ENCODE data around the gene MYCN.

MYCN gene

DNA sequence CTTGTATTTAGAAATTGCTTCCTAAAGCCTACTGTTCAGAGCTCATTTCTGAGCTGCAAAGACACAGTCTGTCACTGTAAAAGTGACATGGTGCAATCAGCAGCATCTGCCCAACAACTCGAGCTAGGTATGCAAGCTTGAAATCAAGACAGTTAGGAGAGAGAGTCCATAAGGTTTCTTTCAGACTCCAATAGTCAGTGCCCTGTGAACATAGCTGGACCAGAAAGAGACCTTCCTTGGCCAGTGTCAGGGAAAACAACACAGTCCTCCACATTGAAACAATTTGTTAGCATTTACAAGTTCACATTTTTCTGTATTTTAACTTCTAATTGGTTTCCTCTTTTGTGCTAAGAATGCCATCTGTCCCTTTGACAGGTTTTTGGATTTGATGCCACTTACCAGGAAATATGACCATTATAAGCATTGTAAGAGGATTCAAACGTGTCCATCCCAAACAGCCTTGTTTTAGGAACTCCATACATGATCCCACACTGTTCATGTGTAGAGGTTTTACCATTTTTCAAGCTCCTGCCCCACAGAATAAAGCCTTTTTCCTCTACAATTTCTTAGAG is 8.9 kb upstream of the MYCN start:
- no peak for DNase-seq (ENCODE audit: low read depth)

DNA sequence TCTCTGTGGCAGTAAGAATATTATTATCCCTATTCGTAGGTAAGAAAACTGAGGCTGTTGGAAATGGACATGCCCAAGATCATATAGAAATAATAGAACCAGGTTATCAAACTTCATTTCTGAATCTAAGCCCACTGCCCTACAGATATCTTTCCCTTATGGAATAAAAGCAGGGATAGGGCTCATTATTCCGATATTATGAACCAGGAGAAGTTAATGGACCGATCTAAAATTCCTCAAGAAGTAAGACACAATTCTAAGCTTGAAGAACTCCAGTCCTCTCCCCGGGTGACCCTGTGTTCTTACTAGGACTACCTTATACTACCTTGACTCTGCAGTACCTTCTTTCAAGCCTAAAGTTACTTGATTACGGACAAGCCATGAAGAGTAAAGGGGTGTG is 8.4 kb upstream of the MYCN start:
- DNase-seq (ENCODE audit: low read depth), result no peak

DNA sequence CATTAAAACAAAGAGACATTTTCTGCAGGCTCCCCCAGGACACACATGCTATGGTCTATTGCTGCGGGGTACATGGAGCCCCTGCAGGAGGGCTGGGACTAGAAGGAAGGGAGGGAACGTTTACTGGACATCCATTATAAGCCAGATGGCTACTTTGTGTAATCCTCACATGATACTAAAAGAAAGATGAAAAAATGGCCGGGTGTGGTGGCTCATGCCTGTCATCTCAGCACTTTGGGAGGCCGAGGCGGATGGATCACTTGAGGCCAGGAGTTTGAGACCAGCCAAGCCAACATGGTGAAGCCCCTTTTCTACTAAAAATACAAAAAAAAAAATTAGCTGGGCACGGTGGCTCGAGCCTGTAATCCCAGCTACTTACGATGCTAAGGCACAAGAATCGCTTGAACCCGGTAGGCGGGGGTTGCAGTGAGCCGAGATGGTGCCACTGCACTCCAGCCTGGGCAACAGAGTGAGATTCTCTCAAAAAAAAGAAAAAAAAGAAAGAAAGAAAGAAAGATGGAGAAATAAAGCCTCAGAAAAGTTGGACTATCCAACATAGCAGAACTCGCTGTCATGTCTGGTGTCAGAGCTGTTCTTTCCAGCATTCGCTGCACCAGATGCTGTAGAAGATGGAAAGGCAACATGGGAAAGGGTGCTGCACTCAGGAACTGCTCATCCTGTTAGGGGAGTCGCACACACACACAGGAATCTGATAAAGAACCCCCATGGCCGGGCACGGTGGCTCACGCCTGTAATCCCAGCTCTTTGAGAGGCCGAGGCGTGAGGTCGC is 7.8 kb upstream of the MYCN start:
- no peak for DNase-seq (ENCODE audit: low read depth)

DNA sequence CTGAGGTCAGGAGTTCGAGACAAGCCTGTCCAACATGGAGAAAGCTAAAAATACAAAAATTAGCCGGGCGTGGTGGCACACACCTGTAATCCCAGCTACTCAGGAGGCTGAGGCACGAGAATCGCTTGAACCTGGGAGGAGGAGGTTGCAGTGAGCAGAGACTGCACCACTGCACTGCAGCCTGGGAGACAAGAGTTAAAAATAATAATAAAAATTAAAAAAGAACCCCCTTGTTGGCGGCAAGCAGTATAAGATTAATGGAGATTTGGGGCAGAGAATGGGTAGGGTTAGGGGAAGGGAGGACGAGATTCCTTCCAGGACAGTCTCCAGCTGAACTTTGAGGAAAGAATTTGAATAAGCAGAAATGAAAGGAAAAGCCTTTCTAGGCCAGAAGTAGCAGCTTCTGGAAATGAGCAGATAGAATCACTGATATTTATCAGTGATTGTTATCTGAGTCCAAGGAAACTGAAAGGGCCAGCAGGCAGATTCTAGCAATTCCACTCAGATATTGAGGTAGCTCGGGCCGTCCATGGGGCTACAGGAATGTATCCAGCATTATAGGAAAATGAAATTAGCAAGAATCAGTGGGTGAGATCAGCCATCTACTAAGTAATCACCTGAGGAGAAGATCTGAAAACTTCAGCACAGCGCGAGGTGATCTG is 7.0 kb upstream of the MYCN start:
- DNase-seq (ENCODE audit: low read depth), result no peak

DNA sequence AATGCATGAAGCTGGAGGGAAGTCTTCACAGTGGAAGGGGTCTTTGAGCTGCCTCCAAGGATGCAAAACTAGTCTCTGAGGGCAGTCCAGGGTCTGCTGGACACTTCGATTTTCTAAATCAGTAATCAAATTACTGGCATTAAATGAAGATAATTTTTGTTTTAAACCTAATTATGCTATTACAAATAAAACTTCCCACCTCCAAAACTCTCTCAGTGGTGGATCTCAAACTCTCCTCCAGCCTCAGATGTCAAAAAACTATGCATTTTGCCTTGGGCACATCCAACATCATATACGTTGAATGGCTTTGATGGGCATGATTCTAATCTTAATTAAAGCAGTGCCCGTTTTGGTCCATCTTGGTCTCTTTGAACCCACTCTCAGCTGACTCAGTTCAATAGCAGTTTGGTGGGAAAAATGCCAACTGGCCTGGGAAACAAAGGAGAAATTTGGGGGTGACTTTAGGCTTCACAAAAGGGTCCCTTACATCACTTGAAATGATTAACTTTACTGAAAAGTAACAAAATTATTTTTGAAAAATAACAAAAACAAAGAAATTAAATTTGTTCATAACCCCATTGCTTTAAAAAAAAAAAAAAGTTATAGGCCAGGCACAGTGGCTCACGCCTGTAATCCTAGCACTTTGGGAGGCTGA is 5.9 kb upstream of the MYCN start:
- DNase-seq (ENCODE audit: low read depth), result no peak

DNA sequence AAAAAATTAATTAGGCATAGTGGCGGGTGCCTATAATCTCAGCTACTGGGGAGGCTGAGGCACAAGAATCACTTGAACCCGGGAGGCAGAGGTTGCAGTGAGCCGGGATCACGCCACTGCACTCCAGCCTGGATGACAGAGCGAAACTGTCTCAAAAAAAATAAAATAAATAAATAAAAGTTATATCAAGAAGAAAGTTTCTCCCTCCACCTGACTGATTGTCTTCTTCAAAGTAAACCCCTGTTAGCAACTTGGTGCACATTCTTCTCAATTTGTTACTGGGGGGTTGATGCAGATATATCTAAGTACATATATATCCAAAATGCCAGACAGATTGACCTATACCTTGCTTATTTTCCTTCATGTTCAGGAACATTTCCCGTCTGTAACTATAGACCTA is 5.2 kb upstream of the MYCN start:
- no peak for DNase-seq (ENCODE audit: low read depth)

DNA sequence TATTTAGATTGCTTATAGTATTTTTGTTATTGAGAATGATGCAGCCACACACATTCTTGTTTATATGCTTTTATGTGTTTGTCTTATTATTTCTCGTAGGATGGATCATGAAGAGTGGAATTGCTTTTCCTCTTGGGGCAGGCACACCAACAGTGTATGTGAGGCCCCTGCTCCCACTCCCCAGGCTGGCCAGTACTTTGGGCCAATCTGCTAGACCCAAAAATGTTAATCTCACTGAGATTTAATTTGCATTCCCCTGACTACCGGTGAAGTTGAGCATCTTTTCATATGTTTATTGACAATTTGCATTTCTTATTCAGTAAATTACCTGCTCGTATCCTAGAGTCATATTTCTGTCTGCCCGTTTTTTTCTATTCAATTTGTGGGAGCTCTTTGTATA is 4.7 kb upstream of the MYCN start:
- no peak for DNase-seq (ENCODE audit: low read depth)

DNA sequence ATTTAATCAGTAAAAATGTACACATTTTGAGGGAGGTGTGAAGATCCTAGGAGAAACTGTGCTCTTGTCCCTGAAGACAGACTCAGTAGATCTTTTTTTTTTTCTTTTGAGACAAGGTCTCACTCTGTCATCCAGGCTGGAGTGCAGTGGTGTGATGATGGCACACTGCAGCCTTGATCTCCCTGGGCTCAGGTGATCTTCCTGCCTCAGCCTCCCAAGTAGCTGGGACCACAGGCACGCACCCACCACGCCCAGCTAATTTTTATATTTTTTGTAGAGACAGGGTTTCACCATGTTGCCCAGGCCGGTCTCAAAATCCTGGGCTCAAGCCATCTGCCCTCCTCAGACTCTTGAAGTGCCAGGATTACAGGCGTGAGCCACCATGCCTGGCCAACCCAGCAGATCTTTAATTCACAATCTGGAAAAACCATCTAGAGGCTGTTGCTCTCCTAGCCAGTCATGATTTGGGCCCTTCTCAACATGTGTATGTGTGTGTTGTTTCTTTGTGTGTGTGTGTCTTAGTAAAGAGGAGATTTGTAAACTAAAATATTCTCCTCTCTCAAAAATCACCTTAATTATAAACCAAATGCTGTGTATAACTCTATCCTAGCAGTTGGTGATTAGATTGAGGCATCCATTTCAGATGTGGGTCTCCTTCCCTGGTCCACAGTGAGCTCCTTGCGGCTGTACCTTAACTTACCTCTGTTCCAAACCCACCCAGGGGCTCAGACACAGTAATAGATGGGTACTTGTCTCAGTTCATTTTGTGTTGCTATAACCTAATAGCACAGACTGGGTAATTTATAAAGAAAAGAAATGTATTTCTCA is 3.9 kb upstream of the MYCN start:
- DNase-seq (ENCODE audit: low read depth), result no peak

DNA sequence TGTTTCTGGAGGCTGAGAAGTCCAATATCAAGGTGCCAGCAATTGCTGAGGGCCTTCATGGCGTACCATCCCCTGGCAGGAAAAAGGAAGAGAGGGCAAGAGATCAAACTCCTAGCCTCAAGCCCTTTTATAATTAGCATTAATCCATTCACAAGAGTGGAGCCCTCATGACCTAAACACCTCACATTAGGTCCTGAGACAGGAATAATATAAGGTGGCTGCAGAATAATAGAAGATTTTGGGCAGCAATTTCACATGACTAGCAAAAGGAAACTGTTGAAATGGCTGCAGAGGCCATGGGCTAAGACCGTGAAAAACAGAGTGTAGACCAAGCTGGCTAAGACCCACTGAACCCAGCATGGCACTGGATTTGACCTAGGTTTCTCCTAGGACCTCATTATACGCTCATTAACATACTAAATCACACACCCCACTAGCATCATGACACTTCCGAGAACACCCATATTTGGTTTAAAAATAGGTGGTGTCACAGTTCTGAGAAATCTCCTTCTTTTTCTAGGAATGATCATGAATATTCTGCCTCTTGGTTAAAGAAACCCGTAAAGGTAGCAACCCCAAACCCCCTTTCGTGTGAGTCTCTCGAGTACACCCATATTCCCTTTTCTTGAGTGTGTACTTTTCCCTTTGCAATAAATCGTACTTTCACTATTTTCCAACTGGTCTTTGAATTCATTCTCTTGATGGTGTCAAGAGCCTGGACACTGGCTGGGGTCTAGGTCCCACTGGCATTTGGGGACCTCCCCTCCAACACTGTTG is 3.1 kb upstream of the MYCN start:
- no peak for DNase-seq (ENCODE audit: low read depth)

DNA sequence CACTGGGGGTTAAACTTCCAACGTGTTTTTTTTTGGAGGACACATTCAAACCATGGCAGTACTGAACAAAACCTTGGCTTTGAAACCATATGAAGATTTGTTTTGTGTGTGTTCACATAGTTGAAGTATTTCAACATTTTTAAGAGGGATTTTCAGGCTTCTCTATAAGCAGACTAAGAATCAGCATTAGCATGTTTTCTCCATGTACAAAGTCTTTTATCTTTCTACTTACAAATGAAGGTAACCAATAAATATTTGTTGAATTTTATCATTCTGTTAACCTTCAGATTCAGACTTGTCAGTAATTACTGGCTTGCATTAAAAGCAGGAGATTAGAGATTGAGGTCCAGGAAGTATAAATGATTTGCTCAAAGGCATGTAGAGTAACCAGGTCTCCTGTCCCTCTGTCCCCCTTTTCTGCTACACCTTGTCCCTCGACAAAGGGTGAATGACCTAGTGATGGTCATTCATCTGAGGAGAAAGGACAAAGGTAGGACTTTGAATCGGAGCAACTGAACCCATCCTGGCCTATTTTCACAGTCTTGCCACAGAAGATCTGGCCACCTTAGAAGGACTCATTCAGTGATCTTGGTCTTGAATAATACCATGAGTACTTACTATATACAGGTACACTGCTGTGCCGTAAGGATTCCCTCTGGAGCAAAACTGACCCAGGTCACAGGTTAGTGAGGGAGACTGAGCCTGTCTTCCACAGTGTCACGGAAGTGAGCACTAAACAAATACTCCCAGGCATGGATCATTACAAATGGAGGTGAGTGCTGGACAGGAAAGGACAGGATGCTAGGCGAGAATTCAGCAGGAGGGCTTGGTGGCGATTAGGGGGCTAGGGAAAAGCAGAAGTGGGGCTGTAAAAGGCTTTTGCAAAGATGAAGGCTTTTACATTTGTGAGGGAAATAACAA is 2.2 kb upstream of the MYCN start:
- DNase-seq (ENCODE audit: low read depth), result no peak

DNA sequence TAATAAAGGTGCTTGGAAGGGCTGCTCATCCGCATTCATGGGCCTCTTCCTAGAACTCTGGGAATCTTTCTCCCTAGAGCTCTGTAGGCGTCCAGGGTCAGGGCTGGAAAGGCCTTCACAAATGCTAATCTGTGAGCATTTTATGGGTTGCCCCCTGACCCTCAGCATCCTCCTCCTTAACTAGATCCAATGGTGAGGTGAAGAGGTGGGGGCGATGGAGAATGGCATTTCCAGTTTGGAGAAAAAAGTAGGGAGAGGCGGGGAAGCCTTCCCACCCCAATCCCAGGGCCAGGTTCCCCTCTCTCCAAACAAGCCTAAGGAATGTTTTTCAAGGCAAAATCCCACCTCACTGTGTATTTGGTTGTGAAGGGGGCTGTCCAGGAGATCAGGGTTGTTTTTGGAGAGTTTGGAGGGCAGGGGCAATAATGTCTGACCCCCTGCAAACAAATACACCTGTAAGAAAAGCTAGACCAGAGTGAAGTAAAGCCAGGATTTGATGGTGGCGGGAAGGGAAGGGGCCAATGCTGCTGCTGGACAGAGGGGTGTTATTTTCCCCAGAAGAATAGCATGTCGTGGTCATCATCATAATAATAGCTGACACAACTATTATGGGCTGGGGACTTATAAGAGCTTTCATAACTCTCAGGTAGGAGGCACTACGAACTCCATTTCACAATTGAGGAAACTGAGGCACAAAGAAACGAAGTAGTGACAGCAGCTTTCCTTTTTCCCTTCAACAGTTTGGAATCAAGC is 1.4 kb upstream of the MYCN start:
- DNase-seq (ENCODE audit: low read depth), result no peak

DNA sequence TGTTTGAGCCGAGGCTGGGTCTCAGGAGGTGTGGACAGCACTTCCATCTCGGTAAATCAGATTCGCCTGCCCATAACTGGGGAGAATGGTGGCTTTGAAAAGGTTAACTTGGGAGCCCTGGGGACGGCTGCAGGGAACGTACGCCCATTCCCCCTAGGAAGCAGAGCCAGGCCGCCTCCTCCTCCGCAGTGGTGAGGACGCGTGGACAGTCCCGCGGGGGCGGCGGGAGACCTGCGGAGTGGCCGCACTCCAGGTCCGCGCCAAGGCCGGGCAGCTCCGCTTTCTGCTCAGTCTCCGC is 845 bp upstream of the MYCN start:
- no peak for DNase-seq (ENCODE audit: low read depth)

DNA sequence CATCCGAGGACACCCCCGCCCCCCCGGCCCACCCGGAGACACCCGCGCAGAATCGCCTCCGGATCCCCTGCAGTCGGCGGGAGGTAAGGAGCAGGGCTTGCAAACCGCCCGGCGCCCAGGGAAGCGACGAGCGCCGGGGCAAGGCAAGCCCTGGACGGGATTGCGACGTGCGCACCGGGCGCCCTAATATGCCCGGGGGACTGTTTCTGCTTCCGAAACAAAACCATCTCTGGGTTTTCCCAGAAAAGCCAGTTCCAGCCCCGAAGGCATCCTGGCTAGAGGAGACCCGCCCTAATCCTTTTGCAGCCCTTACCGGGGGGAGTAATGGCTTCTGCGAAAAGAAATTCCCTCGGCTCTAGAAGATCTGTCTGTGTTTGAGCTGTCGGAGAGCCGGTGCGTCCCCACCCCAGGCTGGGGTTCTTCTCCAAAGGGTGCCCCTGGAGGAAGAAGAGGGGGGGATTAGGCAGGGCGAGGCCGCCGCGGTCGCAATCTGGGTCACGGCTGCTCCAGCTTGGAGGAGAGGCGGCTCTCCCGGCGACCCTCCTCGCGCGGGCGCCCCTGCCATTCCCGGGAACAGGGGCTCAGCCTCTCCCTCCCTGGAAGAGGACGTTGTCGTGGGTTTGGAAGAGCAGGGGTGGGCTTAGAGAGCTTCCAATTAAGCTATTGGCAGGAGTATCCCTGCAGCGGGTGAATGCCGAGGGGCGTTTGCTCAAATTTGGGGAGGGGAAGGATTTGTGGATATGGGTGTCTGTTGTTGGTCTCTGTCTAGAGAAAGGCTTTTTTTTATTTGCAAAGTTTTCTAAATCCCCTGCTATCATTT is 521 bp downstream of the MYCN start:
- no peak for DNase-seq (ENCODE audit: low read depth)

DNA sequence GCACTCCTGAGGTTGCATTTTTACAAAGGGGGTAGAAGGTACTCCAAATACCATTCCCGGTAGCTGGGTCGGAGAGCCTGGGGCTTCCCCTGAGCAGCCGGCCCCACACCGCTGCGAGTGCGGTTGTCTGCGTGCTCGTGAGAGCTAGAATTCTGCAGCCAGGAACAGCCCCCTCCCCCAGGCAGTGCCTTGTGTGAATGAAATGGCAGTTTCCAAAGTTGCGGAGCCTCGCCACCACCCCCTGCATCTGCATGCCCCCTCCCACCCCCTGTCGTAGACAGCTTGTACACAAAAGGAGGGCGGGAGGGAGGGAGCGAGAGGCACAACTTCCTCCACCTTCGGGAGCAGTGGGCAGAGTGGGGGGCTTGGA is 1.1 kb downstream of the MYCN start:
- DNase-seq (ENCODE audit: low read depth), result no peak

DNA sequence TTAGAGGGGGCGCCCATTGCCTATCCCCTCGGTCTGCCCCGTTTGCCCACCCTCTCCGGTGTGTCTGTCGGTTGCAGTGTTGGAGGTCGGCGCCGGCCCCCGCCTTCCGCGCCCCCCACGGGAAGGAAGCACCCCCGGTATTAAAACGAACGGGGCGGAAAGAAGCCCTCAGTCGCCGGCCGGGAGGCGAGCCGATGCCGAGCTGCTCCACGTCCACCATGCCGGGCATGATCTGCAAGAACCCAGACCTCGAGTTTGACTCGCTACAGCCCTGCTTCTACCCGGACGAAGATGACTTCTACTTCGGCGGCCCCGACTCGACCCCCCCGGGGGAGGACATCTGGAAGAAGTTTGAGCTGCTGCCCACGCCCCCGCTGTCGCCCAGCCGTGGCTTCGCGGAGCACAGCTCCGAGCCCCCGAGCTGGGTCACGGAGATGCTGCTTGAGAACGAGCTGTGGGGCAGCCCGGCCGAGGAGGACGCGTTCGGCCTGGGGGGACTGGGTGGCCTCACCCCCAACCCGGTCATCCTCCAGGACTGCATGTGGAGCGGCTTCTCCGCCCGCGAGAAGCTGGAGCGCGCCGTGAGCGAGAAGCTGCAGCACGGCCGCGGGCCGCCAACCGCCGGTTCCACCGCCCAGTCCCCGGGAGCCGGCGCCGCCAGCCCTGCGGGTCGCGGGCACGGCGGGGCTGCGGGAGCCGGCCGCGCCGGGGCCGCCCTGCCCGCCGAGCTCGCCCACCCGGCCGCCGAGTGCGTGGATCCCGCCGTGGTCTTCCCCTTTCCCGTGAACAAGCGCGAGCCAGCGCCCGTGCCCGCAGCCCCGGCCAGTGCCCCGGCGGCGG is 1.7 kb downstream of the MYCN start:
- no peak for DNase-seq (ENCODE audit: low read depth)

DNA sequence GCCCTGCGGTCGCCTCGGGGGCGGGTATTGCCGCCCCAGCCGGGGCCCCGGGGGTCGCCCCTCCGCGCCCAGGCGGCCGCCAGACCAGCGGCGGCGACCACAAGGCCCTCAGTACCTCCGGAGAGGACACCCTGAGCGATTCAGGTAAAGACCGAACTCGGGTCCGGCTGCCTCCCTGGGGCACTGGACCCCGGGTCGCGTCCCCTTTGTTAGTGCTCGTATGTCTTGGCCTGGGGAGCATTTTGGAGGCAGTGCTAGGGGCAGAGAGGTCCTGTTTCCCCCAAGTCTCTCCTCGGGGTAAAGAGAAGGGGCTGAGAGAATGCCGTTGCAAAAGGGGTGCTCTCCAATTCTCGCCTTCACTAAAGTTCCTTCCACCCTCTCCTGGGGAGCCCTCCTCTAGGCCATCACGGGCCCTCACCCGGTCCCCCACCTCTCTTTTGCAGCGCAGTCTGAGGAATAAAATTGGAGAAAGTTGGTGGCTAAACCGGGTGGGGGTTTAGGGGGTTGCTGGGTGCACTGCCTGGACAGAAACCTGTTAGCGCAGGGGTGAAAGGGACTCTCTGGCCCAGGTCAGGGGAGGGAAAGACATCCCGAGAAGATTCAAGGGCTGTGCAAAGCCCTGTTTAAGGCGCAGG is 2.5 kb downstream of the MYCN start:
- DNase-seq (ENCODE audit: low read depth), result no peak

All from stimulated activated CD8-positive, alpha-beta memory T cell treated with anti-CD3 and anti-CD28 coated beads, Interleukin-15, amount 100 ng/mL, for 1 hour (primary cell).